A549 (cell line): Measurements from ENCODE around the gene PHF21A. TPM values are rescaled to one million over a fixed set of nuclear protein-coding genes. Genes with fewer than 3 reads are reported as not detected.

Source experiments
- ATAC-seq, 2 experiments: fragments of 200-7000 bp in 1 of 2; fragments of >200 bp in 1 of 2; cut with Nextera tagmentation in 1 of 2; cut with Tn5 transposase in 1 of 2; 3 replicates each; pipeline versions ENCODE4 v1.8.0 to v1.9.1; 2018 to 2020; ENCODE audit warnings: mild to moderate bottlenecking in 1 of 2, moderate library complexity in 1 of 2
- CTCF ChIA-PET: fragments of 300-600 bp; sonication (Branson Sonifier 250); formaldehyde crosslinking; extraction: SDS; loops from one replicate; lab custom pipeline; 2021; ENCODE audit warnings: antibody characterized with exemption, inconsistent platforms; lab: Yijun Ruan, JAX
- POLR2A ChIA-PET: fragments of 350-600 bp; formaldehyde crosslinking; extraction: SDS; loops from one replicate; lab custom pipeline; 2021; ENCODE audit warnings: antibody characterized with exemption, inconsistent platforms; lab: Yijun Ruan, JAX
- DNase-seq, 2 experiments: peaks; one replicate each; pipeline versions ENCODE4 v3.0.0 to v3.0.0-alpha.2; 2011 to 2016; ENCODE audit warnings: low read depth in 1 of 2, low spot score in 1 of 2
- FAIRE-seq: peaks from 2 replicates; lab custom pipeline; 2011; peaks lifted over from hg19 to GRCh38; lab: Jason Lieb, UNC
- H3K27ac ChIP-seq, 2 experiments: fragments of >200 bp; sonication (Bioruptor Twin); formaldehyde crosslinking; 3 replicates each; pipeline ENCODE4 v1.5.1; 2016 to 2017
- H3K4me1 ChIP-seq: fragments of >200 bp; sonication (Bioruptor Twin); formaldehyde crosslinking; 3 replicates; pipeline ENCODE4 v1.6.1; 2016
- H3K4me2 ChIP-seq: fragments of >200 bp; sonication (Bioruptor Twin); formaldehyde crosslinking; 3 replicates; pipeline ENCODE4 v1.6.1; 2016
- H3K4me3 ChIP-seq: fragments of >200 bp; sonication (Bioruptor Twin); formaldehyde crosslinking; 3 replicates; pipeline ENCODE4 v1.5.1; 2016
- H3K9me3 ChIP-seq: fragments of >200 bp; sonication (Bioruptor Twin); formaldehyde crosslinking; 3 replicates; pipeline ENCODE4 v1.6.1; 2016
- ATOH8 ChIP-seq: fragments of 250-450 bp; sonication (Bioruptor Pico); IDR thresholded peaks from 2 replicates; pipeline ENCODE4 v1.5.0; 2020; ENCODE audit warnings: low read depth, mild to moderate bottlenecking, moderate library complexity
- BHLHE40 ChIP-seq: IDR thresholded peaks from 2 replicates; pipeline ENCODE4 v1.6.1; 2012; ENCODE audit warnings: low read depth, low read length, inconsistent platforms
- CHD4 ChIP-seq: fragments of 200-600 bp; sonication (generic); IDR thresholded peaks from 2 replicates; pipeline ENCODE4 v1.6.1; 2016; ENCODE audit warnings: antibody characterized with exemption, mild to moderate bottlenecking, borderline replicate concordance
- CTCF ChIP-seq: fragments of >200 bp; sonication (Bioruptor Twin); formaldehyde crosslinking; IDR thresholded peaks from 3 replicates; pipeline ENCODE4 v1.5.1; 2016
- EHMT2 ChIP-seq: fragments of 200-600 bp; sonication (generic); IDR thresholded peaks from 2 replicates; pipeline ENCODE4 v1.6.1; 2016; ENCODE audit warnings: antibody characterized with exemption, low read depth, mild to moderate bottlenecking, moderate library complexity
- ESRRA ChIP-seq: fragments of 150-350 bp; IDR thresholded peaks from 2 replicates; pipeline ENCODE4 v1.6.1; 2014; ENCODE audit warnings: mild to moderate bottlenecking, low read length, borderline replicate concordance
- FOXS1 ChIP-seq: fragments of 250-450 bp; sonication (Bioruptor Pico); IDR thresholded peaks from 2 replicates; pipeline ENCODE4 v1.5.0; 2020; ENCODE audit warnings: mild to moderate bottlenecking, moderate library complexity
- HEYL ChIP-seq: fragments of 250-450 bp; sonication (Bioruptor Pico); IDR thresholded peaks from 2 replicates; pipeline ENCODE4 v1.8.0; 2021; ENCODE audit warnings: mild to moderate bottlenecking, moderate library complexity
- HOXA7 ChIP-seq: fragments of 250-450 bp; sonication (Bioruptor Pico); IDR thresholded peaks from 2 replicates; pipeline ENCODE4 v1.5.0; 2020; ENCODE audit warnings: mild to moderate bottlenecking, moderate library complexity
- HOXB13 ChIP-seq: fragments of 250-450 bp; sonication (Bioruptor Pico); IDR thresholded peaks from 2 replicates; pipeline ENCODE4 v1.5.0; 2020; ENCODE audit warnings: low read depth, mild to moderate bottlenecking, moderate library complexity
- JUN ChIP-seq, 2 experiments: fragments of >200 bp; sonication (Bioruptor Twin); formaldehyde crosslinking; IDR thresholded peaks; 2 replicates in 1 of 2; 3 replicates in 1 of 2; pipeline ENCODE4 v1.6.1; 2016 to 2017
- JUNB ChIP-seq: fragments of >200 bp; sonication (Bioruptor Twin); formaldehyde crosslinking; IDR thresholded peaks from 2 replicates; pipeline ENCODE4 v1.6.1; 2016
- KDM1A ChIP-seq: fragments of 200-600 bp; sonication (generic); IDR thresholded peaks from 2 replicates; pipeline ENCODE4 v1.6.1; 2016; ENCODE audit warnings: low read depth, mild to moderate bottlenecking
- MAZ ChIP-seq: fragments of 150-350 bp; IDR thresholded peaks from 2 replicates; pipeline ENCODE4 v1.6.1; 2014; ENCODE audit warnings: antibody characterized with exemption, low read depth, low read length, borderline replicate concordance
- NPAS2 ChIP-seq: fragments of 250-450 bp; sonication (Bioruptor Pico); IDR thresholded peaks from 2 replicates; pipeline ENCODE4 v1.8.0; 2022; ENCODE audit warnings: mild to moderate bottlenecking, moderate library complexity, borderline replicate concordance
- NR3C1 ChIP-seq: fragments of >200 bp; sonication (Bioruptor Twin); formaldehyde crosslinking; IDR thresholded peaks from 3 replicates; pipeline ENCODE4 v1.6.1; 2017
- PHF8 ChIP-seq: fragments of 200-600 bp; sonication (generic); IDR thresholded peaks from 2 replicates; pipeline ENCODE4 v1.6.1; 2016; ENCODE audit warnings: low read depth, mild to moderate bottlenecking, antibody characterized with exemption, moderate library complexity, borderline replicate concordance
- POLR2A ChIP-seq: IDR thresholded peaks from 2 replicates; pipeline ENCODE4 v1.6.1; 2012; ENCODE audit warnings: mild to moderate bottlenecking, low read length
- RARB ChIP-seq: fragments of 250-450 bp; sonication (Bioruptor Pico); IDR thresholded peaks from 2 replicates; pipeline ENCODE4 v1.8.0; 2021; ENCODE audit warnings: mild to moderate bottlenecking, moderate library complexity
- RCOR1 ChIP-seq: fragments of 150-350 bp; IDR thresholded peaks from 2 replicates; pipeline ENCODE4 v1.6.1; 2014; ENCODE audit warnings: antibody characterized with exemption, low read length, low read depth
- RNF2 ChIP-seq: fragments of 200-600 bp; sonication (generic); IDR thresholded peaks from 2 replicates; pipeline ENCODE4 v1.6.1; 2016; ENCODE audit warnings: low read depth, mild to moderate bottlenecking, antibody characterized with exemption, moderate library complexity, borderline replicate concordance
- ZNF302 ChIP-seq: fragments of 250-450 bp; sonication (Bioruptor Pico); IDR thresholded peaks from 2 replicates; pipeline ENCODE4 v1.9.0; 2021; ENCODE audit warnings: inconsistent platforms, mild to moderate bottlenecking, moderate library complexity
- ZSCAN20 ChIP-seq: fragments of 250-450 bp; sonication (Bioruptor Pico); IDR thresholded peaks from 2 replicates; pipeline ENCODE4 v1.8.0; 2022; ENCODE audit warnings: mild to moderate bottlenecking, moderate library complexity
- WGBS: methylation state at CpG from one replicate; pipeline ENCODE4 v1.1.6; 2017; ENCODE audit errors: missing lambda C conversion rate; 5-methylcytosine and 5-hydroxymethylcytosine counted together
- polyA plus RNA-seq, 4 experiments: library from polyadenylated mRNA; depleted of rRNA in 3 of 4; stranded (reverse); fragments of >200 nt; fragmentation: RNase III in 1 of 4; extraction: RNeasy Plus Mini Kit Qiagen cat#74134 plus additional on column Dnase treatment in 1 of 4; gene quantifications; 2 replicates in 3 of 4; 3 replicates in 1 of 4; pipeline ENCODE4 v1.2.3, GENCODE V29; 2011 to 2017
- TF ChIP-seq, protein P1 (sequence below): fragments of 150-350 bp; IDR thresholded peaks from 2 replicates; pipeline ENCODE4 v1.6.1; 2014; ENCODE audit warnings: low read depth, mild to moderate bottlenecking, low read length
- TF ChIP-seq, protein P2 (sequence below): fragments of >200 bp; sonication (Bioruptor Twin); formaldehyde crosslinking; IDR thresholded peaks from 2 replicates; pipeline ENCODE4 v1.6.1; 2016
- TF ChIP-seq, protein P3 (sequence below): fragments of 450-650 bp; IDR thresholded peaks from 2 replicates; pipeline ENCODE4 v1.6.1; 2014; ENCODE audit warnings: antibody characterized with exemption

The PHF21A gene
- polyA plus RNA-seq, 2 of the 4 experiments (the other 2 are of a cell fraction): 20.0 to 31.9 TPM

DNA sequence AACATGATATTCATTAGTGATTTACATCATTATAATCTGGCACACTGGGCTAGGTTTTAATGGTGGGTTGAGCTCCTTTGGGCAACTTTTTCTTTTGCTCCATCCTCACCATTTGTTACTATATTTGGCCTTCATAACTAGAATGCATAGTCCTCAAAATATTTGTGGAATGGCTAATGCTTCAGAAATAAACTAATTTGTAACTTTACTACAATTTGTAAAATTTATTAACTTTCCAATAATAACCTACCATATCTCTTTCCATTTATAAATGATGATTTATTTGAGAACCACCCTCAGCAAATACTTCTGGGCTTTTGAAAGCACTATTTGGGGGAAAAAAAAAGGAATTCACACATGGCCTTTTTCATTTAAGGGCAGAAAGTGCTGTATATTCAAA is 119.1 kb downstream of the PHF21A start:
- ChIA-PET POLR2A (no interaction called here), CTCF (interaction anchor here (0.7 to 2.2 kb wide), 3 partner anchors 10 to 159 kb away, joined by 3 to 10 read pairs (median 4); no protein-coding TSS in a partner anchor)
- H3K4me3 ChIP-seq: no peak overlapping the region
- DNase-seq (no peak), ATAC-seq (no peak), FAIRE-seq (no peak)
- H3K9me3 ChIP-seq: no peaks in the 10 kb centered on the region
- H3K4me1 ChIP-seq: peaks cover 4% of the 10 kb centered on the region; the same call in 1 of the 3 replicates
- H3K27ac ChIP-seq: no peak overlapping the region
- TF ChIP-seq NR3C1 (no peak), FOXS1 (CRISPR knock-in tag) (no peak), CHD4 (no peak), KDM1A (no peak), POLR2A (no peak), HOXB13 (CRISPR knock-in tag) (no peak)
- TF ChIP-seq, protein P1, sequence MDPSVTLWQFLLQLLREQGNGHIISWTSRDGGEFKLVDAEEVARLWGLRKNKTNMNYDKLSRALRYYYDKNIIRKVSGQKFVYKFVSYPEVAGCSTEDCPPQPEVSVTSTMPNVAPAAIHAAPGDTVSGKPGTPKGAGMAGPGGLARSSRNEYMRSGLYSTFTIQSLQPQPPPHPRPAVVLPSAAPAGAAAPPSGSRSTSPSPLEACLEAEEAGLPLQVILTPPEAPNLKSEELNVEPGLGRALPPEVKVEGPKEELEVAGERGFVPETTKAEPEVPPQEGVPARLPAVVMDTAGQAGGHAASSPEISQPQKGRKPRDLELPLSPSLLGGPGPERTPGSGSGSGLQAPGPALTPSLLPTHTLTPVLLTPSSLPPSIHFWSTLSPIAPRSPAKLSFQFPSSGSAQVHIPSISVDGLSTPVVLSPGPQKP: no peak
- no peak overlapping the region for H3K4me2 ChIP-seq

DNA sequence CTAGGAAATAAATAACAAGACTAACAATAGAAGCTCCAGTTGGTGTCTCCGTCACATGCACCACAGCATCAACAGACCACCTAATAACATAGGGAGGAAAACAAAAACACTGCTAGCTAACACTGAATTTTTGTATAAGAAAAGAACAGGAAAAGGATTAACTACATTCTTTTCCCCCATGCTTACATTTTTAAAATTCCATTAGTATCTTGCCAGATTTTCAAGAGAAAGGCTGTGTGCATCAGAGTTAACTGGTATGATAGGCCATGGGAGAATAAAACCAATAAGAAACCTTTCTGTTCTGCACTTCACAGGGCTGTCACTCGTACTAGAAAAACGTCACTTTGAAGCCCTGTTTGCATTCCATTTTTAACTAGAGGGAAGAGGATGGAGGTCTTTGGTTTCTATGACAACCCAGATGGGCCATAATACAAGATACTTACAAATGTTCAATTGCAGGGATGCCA is 119.8 kb downstream of the PHF21A start:
- ATAC-seq (no peak), FAIRE-seq (no peak)
- no peak overlapping the region for H3K4me2 ChIP-seq

DNA sequence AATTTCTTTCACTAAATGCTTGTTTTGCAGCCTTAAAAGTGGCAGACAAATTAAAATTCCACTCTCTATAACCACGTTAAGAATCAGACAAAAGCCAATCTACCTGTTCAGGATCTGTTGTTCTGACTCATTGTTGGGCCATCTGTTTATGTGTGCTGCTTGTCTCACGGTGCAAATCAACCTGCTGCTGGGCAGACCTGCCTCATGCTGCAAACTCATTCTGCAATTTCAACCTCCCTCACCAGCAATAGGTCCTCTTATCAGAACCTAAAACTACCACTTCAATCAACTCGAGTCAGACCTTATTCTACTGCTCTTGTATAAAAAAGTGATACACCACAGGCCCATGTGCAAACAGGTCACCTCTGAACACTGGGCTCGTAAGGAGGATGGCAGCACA is 123.7 kb downstream of the PHF21A start:
- no peak for DNase-seq
- Histone ChIP-seq H3K4me2 (no peak overlapping the region), H3K4me1 (peaks cover 3% of the 10 kb centered on the region; the same call in 1 of the 3 replicates), H3K9me3 (no peaks in the 10 kb centered on the region), H3K4me3 (no peak overlapping the region), H3K27ac (no peak overlapping the region)
- no peak for ATAC-seq
- no peak for TF ChIP-seq HEYL (CRISPR knock-in tag)
- WGBS: 51% methylated on average over 4 of the region's 4 CpGs
- ChIA-PET POLR2A (no interaction called here), CTCF (interaction anchor here (0.9 to 1.6 kb wide), 2 partner anchors 18 to 32 kb away, joined by 4 read pairs; no protein-coding TSS in a partner anchor)
- no peak for FAIRE-seq

More for the DNA sequence above, 119.8 kb downstream of the PHF21A start:
- ChIA-PET CTCF (interaction anchor here (0.6 to 2.2 kb wide), 4 partner anchors 11 to 214 kb away, joined by 3 to 10 read pairs (median 4); no protein-coding TSS in a partner anchor), POLR2A (no interaction called here)
- DNase-seq: no peak
- TF ChIP-seq, protein P2, sequence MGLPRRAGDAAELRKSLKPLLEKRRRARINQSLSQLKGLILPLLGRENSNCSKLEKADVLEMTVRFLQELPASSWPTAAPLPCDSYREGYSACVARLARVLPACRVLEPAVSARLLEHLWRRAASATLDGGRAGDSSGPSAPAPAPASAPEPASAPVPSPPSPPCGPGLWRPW: no peak
- TF ChIP-seq JUNB (no peak), RARB (CRISPR knock-in tag) (no peak), BHLHE40 (no peak), ZNF302 (no peak), HEYL (CRISPR knock-in tag) (no peak), EHMT2 (no peak)
- Histone ChIP-seq H3K27ac (no peak overlapping the region), H3K9me3 (no peaks in the 10 kb centered on the region), H3K4me1 (peaks cover 4% of the 10 kb centered on the region; the same call in 1 of the 3 replicates), H3K4me3 (no peak overlapping the region)
- 71% methylated on average over 3 of the region's 3 CpGs for WGBS

DNA sequence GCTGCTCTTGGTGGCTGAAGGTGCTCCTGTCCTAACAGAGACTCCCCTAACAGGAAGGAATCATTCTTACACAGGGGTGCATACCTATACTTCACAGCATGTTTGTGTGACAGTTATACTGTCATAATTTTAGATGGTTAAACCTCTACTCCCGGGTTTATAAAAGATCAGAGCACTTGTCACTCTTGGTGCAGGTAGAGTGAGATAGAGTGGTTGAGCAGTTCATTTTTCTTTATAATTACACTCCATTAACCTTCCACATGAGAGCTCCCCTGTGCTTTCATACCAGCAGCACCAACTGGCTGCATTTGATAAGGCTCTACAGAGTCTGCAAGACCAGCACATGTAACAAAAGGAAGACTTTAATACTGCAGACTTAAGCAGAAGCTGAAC is 125.9 kb downstream of the PHF21A start:
- H3K4me1 ChIP-seq: no peaks in the 10 kb centered on the region
- no peak overlapping the region for H3K4me3 ChIP-seq
- H3K27ac ChIP-seq: no peak overlapping the region
- H3K9me3 ChIP-seq: no peaks in the 10 kb centered on the region
- H3K4me2 ChIP-seq: no peak overlapping the region
- ChIA-PET CTCF (interaction anchor here (3.4 to 3.5 kb wide), 2 partner anchors 11 to 30 kb away, joined by 11 to 16 read pairs; no protein-coding TSS in a partner anchor), POLR2A (interaction anchor here (0.5 kb wide), 1 partner anchor 316 kb away, joined by 5 read pairs; no protein-coding TSS in a partner anchor)
- 63% methylated on average over 1 of the region's 1 CpG for WGBS
- FAIRE-seq (no peak), DNase-seq (no peak), ATAC-seq (no peak)
- TF ChIP-seq EHMT2 (no peak), CTCF (no peak), RCOR1 (no peak), MAZ (no peak), ESRRA (no peak), HOXA7 (CRISPR knock-in tag) (no peak), ATOH8 (CRISPR knock-in tag) (no peak), HOXB13 (CRISPR knock-in tag) (no peak), NPAS2 (CRISPR knock-in tag) (no peak), JUN (IDR thresholded peaks at IDR 0.05) (no peak), FOXS1 (CRISPR knock-in tag) (no peak), RNF2 (no peak), ZSCAN20 (CRISPR knock-in tag) (no peak), PHF8 (no peak)
- TF ChIP-seq, protein P3, sequence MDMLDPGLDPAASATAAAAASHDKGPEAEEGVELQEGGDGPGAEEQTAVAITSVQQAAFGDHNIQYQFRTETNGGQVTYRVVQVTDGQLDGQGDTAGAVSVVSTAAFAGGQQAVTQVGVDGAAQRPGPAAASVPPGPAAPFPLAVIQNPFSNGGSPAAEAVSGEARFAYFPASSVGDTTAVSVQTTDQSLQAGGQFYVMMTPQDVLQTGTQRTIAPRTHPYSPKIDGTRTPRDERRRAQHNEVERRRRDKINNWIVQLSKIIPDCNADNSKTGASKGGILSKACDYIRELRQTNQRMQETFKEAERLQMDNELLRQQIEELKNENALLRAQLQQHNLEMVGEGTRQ: no peak
